Gastroesophageal sphincter (tissue), 4 donors: Measurements from ENCODE around the gene PRMT2. TPM values are rescaled to one million over a fixed set of nuclear protein-coding genes. Genes with fewer than 3 reads are reported as not detected.

Experiments
- ATAC-seq: fragments of 150-250 bp; one replicate; pipeline ENCODE4 v1.9.1; 2016; ENCODE audit warnings: mild to moderate bottlenecking, moderate library complexity
- H3K27ac ChIP-seq, 4 donors: fragments of 200-600 bp; sonication (generic) in 3 of 4; 1 replicate in 3 of 4; 2 replicates in 1 of 4; pipeline ENCODE4 v1.5.1; 2016 to 2019
- H3K27me3 ChIP-seq: fragments of 200-600 bp; sonication (generic); one replicate; pipeline ENCODE4 v1.5.1; 2019
- H3K36me3 ChIP-seq, 2 donors: fragments of 200-600 bp; sonication (generic); one replicate each; pipeline ENCODE4 v1.5.1; 2019; ENCODE audit warnings: control low read depth in 1 of 2
- H3K4me1 ChIP-seq, 3 donors: fragments of 200-600 bp; sonication (generic); 1 replicate in 2 of 3; 2 replicates in 1 of 3; pipeline ENCODE4 v1.5.1; 2016 to 2019; ENCODE audit warnings: control low read depth in 2 of 3
- H3K4me3 ChIP-seq, 2 donors: fragments of 200-600 bp; sonication (generic); one replicate each; pipeline ENCODE4 v1.5.1; 2019; ENCODE audit warnings: mild to moderate bottlenecking in 1 of 2, moderate library complexity in 1 of 2
- H3K9me3 ChIP-seq, 3 donors: fragments of 200-600 bp; sonication (generic); one replicate each; pipeline ENCODE4 v1.5.1; 2017 to 2019; ENCODE audit warnings: control low read depth in 2 of 3
- CTCF ChIP-seq, 4 experiments: fragments of 200-600 bp in 2 of 4; fragments of 450-650 bp in 2 of 4; sonication (generic) in 1 of 4; IDR thresholded peaks; one replicate each; pipeline ENCODE4 v1.5.1; 2017 to 2019; ENCODE audit warnings: antibody characterized with exemption in 4 of 4, mild to moderate bottlenecking in 2 of 4, moderate library complexity in 2 of 4
- EP300 ChIP-seq: sonication (generic); formaldehyde crosslinking; IDR thresholded peaks from one replicate; pipeline ENCODE4 v1.6.1; 2017; ENCODE audit warnings: antibody characterized with exemption, mild to moderate bottlenecking
- POLR2A ChIP-seq, 2 donors: fragments of 450-650 bp; IDR thresholded peaks; one replicate each; pipeline ENCODE4 v1.6.1; 2017; ENCODE audit warnings: antibody characterized with exemption in 2 of 2, mild to moderate bottlenecking in 2 of 2, moderate library complexity in 1 of 2
- POLR2AphosphoS5 ChIP-seq: sonication (generic); formaldehyde crosslinking; IDR thresholded peaks from one replicate; pipeline ENCODE4 v1.6.1; 2017; ENCODE audit warnings: antibody characterized with exemption
- WGBS, 2 donors: methylation state at CpG; one replicate each; pipeline ENCODE4 v1.1.5; 2018; ENCODE audit warnings: low coverage in 1 of 2; 5-methylcytosine and 5-hydroxymethylcytosine counted together
- total RNA-seq, 4 donors: library from RNA; depleted of rRNA; stranded (reverse); fragments of >200 nt; gene quantifications; one replicate each; pipeline ENCODE4 v1.1.0, GENCODE V29; 2016

The PRMT2 gene
- total RNA-seq, 4 donors from 2014 or later, result 128 to 176 (median 174) TPM

GRCh38 chr21:46661642-46662366, 26.3 kb downstream of the PRMT2 start:
- ATAC-seq, result peak; percentile 16
- WGBS, 2 donors, result 100% methylated on average over 2 of the region's 61 CpGs; no CpG with 5 or more reads in 1 of the 2 donors
- H3K4me3 ChIP-seq, result peak overlapping the region; percentile 37 to 51
- H3K4me1 ChIP-seq, result peaks cover 0 to 22% (median 0%) of the 10 kb centered on the region in 3 donors
- H3K27ac ChIP-seq, result peak overlapping the region; percentile 17 to 87 (median 83)
- no peak for TF ChIP-seq POLR2A (IDR thresholded peaks at IDR 0.05)
- TF ChIP-seq EP300, result no peak
- no peak for TF ChIP-seq POLR2AphosphoS5
- TF ChIP-seq CTCF (IDR thresholded peaks at IDR 0.05), result no peak
- peaks cover 6% of the 10 kb centered on the region for H3K27me3 ChIP-seq
- no peaks in the 10 kb centered on the region for H3K9me3 ChIP-seq
- peaks cover 0 to 73% of the 10 kb centered on the region in 2 donors for H3K36me3 ChIP-seq

GRCh38 chr21:46662367-46662654, 26.8 kb downstream of the PRMT2 start:
- Histone ChIP-seq H3K4me3 (peak overlapping the region; percentile 37 to 51), H3K36me3 (peaks cover 0 to 68% of the 10 kb centered on the region in 2 donors)

GRCh38 chr21:46662765-46663500, 27.5 kb downstream of the PRMT2 start:
- H3K9me3 ChIP-seq, result no peaks in the 10 kb centered on the region
- TF ChIP-seq CTCF (IDR thresholded peaks at IDR 0.05) (no peak), POLR2A (IDR thresholded peaks at IDR 0.05) (no peak), POLR2AphosphoS5 (no peak), EP300 (no peak)
- H3K4me3 ChIP-seq, result peak overlapping the region in 1 of 2 donors; percentile 51
- peaks cover 18% of the 10 kb centered on the region for H3K27me3 ChIP-seq
- no peak for ATAC-seq
- peaks cover 0 to 34% (median 11%) of the 10 kb centered on the region in 3 donors for H3K4me1 ChIP-seq
- H3K27ac ChIP-seq, result peak overlapping the region in 1 of 4 donors; percentile 87
- peaks cover 0 to 62% of the 10 kb centered on the region in 2 donors for H3K36me3 ChIP-seq
- whole genome bisulfite sequencing, 2 donors, result 78% methylated on average over 3 of the region's 21 CpGs; no CpG with 5 or more reads in 1 of the 2 donors

More at GRCh38 chr21:46662367-46662654, 26.8 kb downstream of the PRMT2 start:
- Histone ChIP-seq H3K4me1 (peaks cover 0 to 27% (median 5%) of the 10 kb centered on the region in 3 donors), H3K9me3 (no peaks in the 10 kb centered on the region), H3K27ac (peak overlapping the region in 3 of 4 donors; percentile 80 to 87 (median 86)), H3K27me3 (peaks cover 12% of the 10 kb centered on the region)
- no CpG with 5 or more reads among the region's 11 CpGs for WGBS, 2 donors
- TF ChIP-seq POLR2AphosphoS5, result no peak
- TF ChIP-seq CTCF (IDR thresholded peaks at IDR 0.05), result no peak
- ATAC-seq, result no peak

- TF ChIP-seq EP300 (no peak), CTCF (IDR thresholded peaks at IDR 0.05) (no peak), POLR2A (IDR thresholded peaks at IDR 0.05) (no peak), POLR2AphosphoS5 (no peak)
- no peak for ATAC-seq
- Histone ChIP-seq H3K4me3 (no peak overlapping the region), H3K27ac (no peak overlapping the region), H3K4me1 (peaks cover 0 to 38% (median 14%) of the 10 kb centered on the region in 3 donors), H3K27me3 (peaks cover 23% of the 10 kb centered on the region), H3K36me3 (peaks cover 0 to 54% of the 10 kb centered on the region in 2 donors), H3K9me3 (no peaks in the 10 kb centered on the region)
- 75 to 90% methylated on average over 4 to 8 of the region's 8 CpGs for WGBS, 2 donors
These were observed 28.3 kb downstream of the PRMT2 start for GRCh38 chr21:46663754-46664153.
